ENCODE data around the gene ADCY9.

ADCY9 gene

GRCh38 chr16:3971261-3971660, 145.0 kb downstream of the ADCY9 start:
- H3K9me3 ChIP-seq (ENCODE audit: control insufficient read depth, low read length): no peaks in the 10 kb centered on the region
- peaks cover 4% of the 10 kb centered on the region for H3K36me3 ChIP-seq (ENCODE audit: control insufficient read depth, insufficient read depth, low read length)
- H3K4me3 ChIP-seq (ENCODE audit: insufficient read depth, low read depth, low read length, poor library complexity, severe bottlenecking): no peak overlapping the region
- H3K4me1 ChIP-seq (ENCODE audit: control insufficient read depth, insufficient read depth, low read length, poor library complexity, severe bottlenecking): no peaks in the 10 kb centered on the region
- H3K27ac ChIP-seq (ENCODE audit: insufficient read depth, low read length, poor library complexity, severe bottlenecking): no peak overlapping the region
- H3K27me3 ChIP-seq (replicated peaks; ENCODE audit: control insufficient read depth, insufficient read depth, low read length, poor library complexity, severe bottlenecking): no peaks in the 10 kb centered on the region
- DNase-seq: no peak

GRCh38 chr16:3968551-3968950, 147.7 kb downstream of the ADCY9 start:
- no peak for DNase-seq
- H3K27me3 ChIP-seq (replicated peaks; ENCODE audit: control insufficient read depth, insufficient read depth, low read length, poor library complexity, severe bottlenecking): no peaks in the 10 kb centered on the region
- H3K4me3 ChIP-seq (ENCODE audit: insufficient read depth, low read depth, low read length, poor library complexity, severe bottlenecking): no peak overlapping the region
- H3K4me1 ChIP-seq (ENCODE audit: control insufficient read depth, insufficient read depth, low read length, poor library complexity, severe bottlenecking): no peaks in the 10 kb centered on the region
- H3K36me3 ChIP-seq (ENCODE audit: control insufficient read depth, insufficient read depth, low read length): no peaks in the 10 kb centered on the region
- H3K27ac ChIP-seq (ENCODE audit: insufficient read depth, low read length, poor library complexity, severe bottlenecking): no peak overlapping the region
- no peaks in the 10 kb centered on the region for H3K9me3 ChIP-seq (ENCODE audit: control insufficient read depth, low read length)

GRCh38 chr16:3966681-3967080, 149.6 kb downstream of the ADCY9 start:
- Histone ChIP-seq H3K27me3 (replicated peaks; ENCODE audit: control insufficient read depth, insufficient read depth, low read length, poor library complexity, severe bottlenecking) (no peaks in the 10 kb centered on the region), H3K4me1 (ENCODE audit: control insufficient read depth, insufficient read depth, low read length, poor library complexity, severe bottlenecking) (peaks cover 9% of the 10 kb centered on the region), H3K4me3 (ENCODE audit: insufficient read depth, low read depth, low read length, poor library complexity, severe bottlenecking) (no peak overlapping the region), H3K9me3 (ENCODE audit: control insufficient read depth, low read length) (no peaks in the 10 kb centered on the region), H3K36me3 (ENCODE audit: control insufficient read depth, insufficient read depth, low read length) (no peaks in the 10 kb centered on the region), H3K27ac (ENCODE audit: insufficient read depth, low read length, poor library complexity, severe bottlenecking) (no peak overlapping the region)
- DNase-seq: no peak

GRCh38 chr16:3965781-3966582, 150.3 kb downstream of the ADCY9 start:
- Histone ChIP-seq H3K4me1 (ENCODE audit: control insufficient read depth, insufficient read depth, low read length, poor library complexity, severe bottlenecking) (peaks cover 9% of the 10 kb centered on the region), H3K9me3 (ENCODE audit: control insufficient read depth, low read length) (no peaks in the 10 kb centered on the region), H3K36me3 (ENCODE audit: control insufficient read depth, insufficient read depth, low read length) (no peaks in the 10 kb centered on the region), H3K4me3 (ENCODE audit: insufficient read depth, low read depth, low read length, poor library complexity, severe bottlenecking) (no peak overlapping the region), H3K27ac (ENCODE audit: insufficient read depth, low read length, poor library complexity, severe bottlenecking) (no peak overlapping the region), H3K27me3 (replicated peaks; ENCODE audit: control insufficient read depth, insufficient read depth, low read length, poor library complexity, severe bottlenecking) (no peaks in the 10 kb centered on the region)
- no peak for DNase-seq

GRCh38 chr16:3965306-3965705, 150.9 kb downstream of the ADCY9 start:
- H3K4me3 ChIP-seq (ENCODE audit: insufficient read depth, low read depth, low read length, poor library complexity, severe bottlenecking): no peak overlapping the region
- no peaks in the 10 kb centered on the region for H3K27me3 ChIP-seq (replicated peaks; ENCODE audit: control insufficient read depth, insufficient read depth, low read length, poor library complexity, severe bottlenecking)
- peaks cover 9% of the 10 kb centered on the region for H3K4me1 ChIP-seq (ENCODE audit: control insufficient read depth, insufficient read depth, low read length, poor library complexity, severe bottlenecking)
- H3K27ac ChIP-seq (ENCODE audit: insufficient read depth, low read length, poor library complexity, severe bottlenecking): no peak overlapping the region
- H3K36me3 ChIP-seq (ENCODE audit: control insufficient read depth, insufficient read depth, low read length): no peaks in the 10 kb centered on the region
- DNase-seq: no peak
- H3K9me3 ChIP-seq (ENCODE audit: control insufficient read depth, low read length): no peaks in the 10 kb centered on the region

GRCh38 chr16:3964686-3965290, 151.5 kb downstream of the ADCY9 start:
- DNase-seq: no peak
- Histone ChIP-seq H3K27ac (ENCODE audit: insufficient read depth, low read length, poor library complexity, severe bottlenecking) (no peak overlapping the region), H3K4me3 (ENCODE audit: insufficient read depth, low read depth, low read length, poor library complexity, severe bottlenecking) (no peak overlapping the region), H3K27me3 (replicated peaks; ENCODE audit: control insufficient read depth, insufficient read depth, low read length, poor library complexity, severe bottlenecking) (no peaks in the 10 kb centered on the region), H3K9me3 (ENCODE audit: control insufficient read depth, low read length) (no peaks in the 10 kb centered on the region), H3K36me3 (ENCODE audit: control insufficient read depth, insufficient read depth, low read length) (no peaks in the 10 kb centered on the region), H3K4me1 (ENCODE audit: control insufficient read depth, insufficient read depth, low read length, poor library complexity, severe bottlenecking) (peaks cover 9% of the 10 kb centered on the region)

- H3K27me3 ChIP-seq (replicated peaks; ENCODE audit: control insufficient read depth, insufficient read depth, low read length, poor library complexity, severe bottlenecking): no peaks in the 10 kb centered on the region
- no peak overlapping the region for H3K4me3 ChIP-seq (ENCODE audit: insufficient read depth, low read depth, low read length, poor library complexity, severe bottlenecking)
- peaks cover 9% of the 10 kb centered on the region for H3K4me1 ChIP-seq (ENCODE audit: control insufficient read depth, insufficient read depth, low read length, poor library complexity, severe bottlenecking)
- no peak overlapping the region for H3K27ac ChIP-seq (ENCODE audit: insufficient read depth, low read length, poor library complexity, severe bottlenecking)
- no peak for DNase-seq
- H3K9me3 ChIP-seq (ENCODE audit: control insufficient read depth, low read length): no peaks in the 10 kb centered on the region
- no peaks in the 10 kb centered on the region for H3K36me3 ChIP-seq (ENCODE audit: control insufficient read depth, insufficient read depth, low read length)
Observed at GRCh38 chr16:3963886-3964685, 152.2 kb downstream of the ADCY9 start.

- DNase-seq: peak; percentile 25 to 47 (median 34)
- no peak overlapping the region for H3K4me3 ChIP-seq (ENCODE audit: insufficient read depth, low read depth, low read length, poor library complexity, severe bottlenecking)
- peaks cover 9% of the 10 kb centered on the region for H3K4me1 ChIP-seq (ENCODE audit: control insufficient read depth, insufficient read depth, low read length, poor library complexity, severe bottlenecking)
- peak overlapping the region; percentile 44 for H3K27ac ChIP-seq (ENCODE audit: insufficient read depth, low read length, poor library complexity, severe bottlenecking)
- no peaks in the 10 kb centered on the region for H3K27me3 ChIP-seq (replicated peaks; ENCODE audit: control insufficient read depth, insufficient read depth, low read length, poor library complexity, severe bottlenecking)
- H3K36me3 ChIP-seq (ENCODE audit: control insufficient read depth, insufficient read depth, low read length): no peaks in the 10 kb centered on the region
- H3K9me3 ChIP-seq (ENCODE audit: control insufficient read depth, low read length): no peaks in the 10 kb centered on the region
Observed at GRCh38 chr16:3963203-3963602, 153.0 kb downstream of the ADCY9 start.

GRCh38 chr16:3961449-3961849, 154.8 kb downstream of the ADCY9 start:
- Histone ChIP-seq H3K4me3 (ENCODE audit: insufficient read depth, low read depth, low read length, poor library complexity, severe bottlenecking) (no peak overlapping the region), H3K36me3 (ENCODE audit: control insufficient read depth, insufficient read depth, low read length) (no peaks in the 10 kb centered on the region), H3K27ac (ENCODE audit: insufficient read depth, low read length, poor library complexity, severe bottlenecking) (no peak overlapping the region), H3K4me1 (ENCODE audit: control insufficient read depth, insufficient read depth, low read length, poor library complexity, severe bottlenecking) (peaks cover 9% of the 10 kb centered on the region), H3K9me3 (ENCODE audit: control insufficient read depth, low read length) (no peaks in the 10 kb centered on the region), H3K27me3 (replicated peaks; ENCODE audit: control insufficient read depth, insufficient read depth, low read length, poor library complexity, severe bottlenecking) (peaks cover 3% of the 10 kb centered on the region)
- no peak for DNase-seq
